Stimulated activated CD8-positive, alpha-beta memory T cell treated with anti-CD3 and anti-CD28 coated beads, Interleukin-15, amount 100 ng/mL, for 1 hour (primary cell): ENCODE results near the gene ACVR1.

Experiments used
- DNase-seq: peaks from one replicate; pipeline ENCODE4 v3.0.0-alpha.2; 2020; ENCODE audit warnings: low read depth

Gene ACVR1

GRCh38 chr2:157876066-157876785 lies at the start of gene ACVR1:
Gene ACVR1 (minus strand): TSS chr2:157876330. CDS start chr2:157799493, 76,837 bp downstream.
- DNase-seq = peak; percentile 39

GRCh38 chr2:157925071-157925470 lies 48.9 kb upstream of the ACVR1 start:
- DNase-seq = no peak

- DNase-seq = no peak
Observed at GRCh38 chr2:157923598-157924217, 47.6 kb upstream of the ACVR1 start.

- DNase-seq = no peak
Observed at GRCh38 chr2:157922815-157923214, 46.7 kb upstream of the ACVR1 start.

GRCh38 chr2:157922336-157922735 lies 46.2 kb upstream of the ACVR1 start:
- no peak for DNase-seq

- no peak for DNase-seq
Observed at GRCh38 chr2:157920736-157921135, 44.6 kb upstream of the ACVR1 start.

- no peak for DNase-seq
Observed at GRCh38 chr2:157919181-157919580, 43.1 kb upstream of the ACVR1 start.

GRCh38 chr2:157918319-157918718 lies 42.2 kb upstream of the ACVR1 start:
- no peak for DNase-seq

- DNase-seq = no peak
Observed at GRCh38 chr2:157911750-157912149, 35.6 kb upstream of the ACVR1 start.

- DNase-seq = no peak
Observed at GRCh38 chr2:157911246-157911645, 35.1 kb upstream of the ACVR1 start.

- no peak for DNase-seq
Observed at GRCh38 chr2:157905092-157905491, 29.0 kb upstream of the ACVR1 start.

GRCh38 chr2:157903626-157904025 lies 27.5 kb upstream of the ACVR1 start:
- no peak for DNase-seq

GRCh38 chr2:157903151-157903550 lies 27.0 kb upstream of the ACVR1 start:
- no peak for DNase-seq

GRCh38 chr2:157902692-157903091 lies 26.6 kb upstream of the ACVR1 start:
- no peak for DNase-seq

- DNase-seq = no peak
Observed at GRCh38 chr2:157901325-157901724, 25.2 kb upstream of the ACVR1 start.

- DNase-seq = no peak
Observed at GRCh38 chr2:157900684-157901083, 24.6 kb upstream of the ACVR1 start.

- DNase-seq = no peak
Observed at GRCh38 chr2:157900203-157900602, 24.1 kb upstream of the ACVR1 start.

GRCh38 chr2:157899125-157899839 lies 23.2 kb upstream of the ACVR1 start:
- no peak for DNase-seq

- DNase-seq = no peak
Observed at GRCh38 chr2:157898591-157898996, 22.5 kb upstream of the ACVR1 start.

GRCh38 chr2:157897106-157897971 lies 21.2 kb upstream of the ACVR1 start:
- DNase-seq = no peak

GRCh38 chr2:157895531-157895930 lies 19.4 kb upstream of the ACVR1 start:
- DNase-seq = no peak
